Fibroblast of lung (primary cell): Measurements from ENCODE around the gene ARID1B.

Experiments
- EZH2 ChIP-seq: IDR thresholded peaks from 2 replicates; pipeline ENCODE4 v1.5.1; 2012; ENCODE audit warnings: low read length, control low read depth, mild to moderate bottlenecking; ENCODE audit errors: missing control alignments
- TF ChIP-seq, protein P1 (sequence below), 2 donors: IDR thresholded peaks in 1 of 2; conservative IDR thresholded peaks in 1 of 2; 1 replicate in 1 of 2; 2 replicates in 1 of 2; pipeline ENCODE4 v1.5.1; 2011 to 2012; ENCODE audit warnings: low read length in 2 of 2, control low read depth in 1 of 2, inconsistent platforms in 1 of 2, low read depth in 1 of 2, mild to moderate bottlenecking in 1 of 2

GRCh38 chr6:156897907-156898531 lies 120.8 kb downstream of the ARID1B start:
- TF ChIP-seq, protein P1, sequence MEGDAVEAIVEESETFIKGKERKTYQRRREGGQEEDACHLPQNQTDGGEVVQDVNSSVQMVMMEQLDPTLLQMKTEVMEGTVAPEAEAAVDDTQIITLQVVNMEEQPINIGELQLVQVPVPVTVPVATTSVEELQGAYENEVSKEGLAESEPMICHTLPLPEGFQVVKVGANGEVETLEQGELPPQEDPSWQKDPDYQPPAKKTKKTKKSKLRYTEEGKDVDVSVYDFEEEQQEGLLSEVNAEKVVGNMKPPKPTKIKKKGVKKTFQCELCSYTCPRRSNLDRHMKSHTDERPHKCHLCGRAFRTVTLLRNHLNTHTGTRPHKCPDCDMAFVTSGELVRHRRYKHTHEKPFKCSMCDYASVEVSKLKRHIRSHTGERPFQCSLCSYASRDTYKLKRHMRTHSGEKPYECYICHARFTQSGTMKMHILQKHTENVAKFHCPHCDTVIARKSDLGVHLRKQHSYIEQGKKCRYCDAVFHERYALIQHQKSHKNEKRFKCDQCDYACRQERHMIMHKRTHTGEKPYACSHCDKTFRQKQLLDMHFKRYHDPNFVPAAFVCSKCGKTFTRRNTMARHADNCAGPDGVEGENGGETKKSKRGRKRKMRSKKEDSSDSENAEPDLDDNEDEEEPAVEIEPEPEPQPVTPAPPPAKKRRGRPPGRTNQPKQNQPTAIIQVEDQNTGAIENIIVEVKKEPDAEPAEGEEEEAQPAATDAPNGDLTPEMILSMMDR (conservative IDR thresholded peaks at IDR 0.05 in 1 of 2, IDR thresholded peaks at IDR 0.05 in 1 of 2; ENCODE audit: low read depth in 1 of 2, low read length in 2 of 2) = no peak
- no peak for TF ChIP-seq EZH2
